HEK293T (cell line): Measurements from ENCODE around the gene TMEM131L.

Source experiments
- BHLHE40 ChIP-seq: fragments of 450-650 bp; IDR thresholded peaks from 2 replicates; pipeline ENCODE4 v1.6.1; 2016; ENCODE audit warnings: mild to moderate bottlenecking, moderate library complexity, borderline replicate concordance
- CTBP1 ChIP-seq: fragments of 450-650 bp; IDR thresholded peaks from 2 replicates; pipeline ENCODE4 v1.6.1; 2016; ENCODE audit warnings: borderline replicate concordance
- FOXK2 ChIP-seq: fragments of 450-650 bp; IDR thresholded peaks from 2 replicates; pipeline ENCODE4 v1.6.1; 2016; ENCODE audit warnings: mild to moderate bottlenecking
- FOXM1 ChIP-seq: fragments of 450-650 bp; IDR thresholded peaks from 2 replicates; pipeline ENCODE4 v1.6.1; 2017; ENCODE audit warnings: mild to moderate bottlenecking, borderline replicate concordance
- HDGF ChIP-seq: fragments of 450-650 bp; IDR thresholded peaks from 2 replicates; pipeline ENCODE4 v1.6.1; 2017; ENCODE audit warnings: antibody characterized with exemption, borderline replicate concordance
- LEF1 ChIP-seq: fragments of 450-650 bp; IDR thresholded peaks from 2 replicates; pipeline ENCODE4 v1.6.1; 2017; ENCODE audit warnings: mild to moderate bottlenecking, borderline replicate concordance
- SP1 ChIP-seq: fragments of 450-650 bp; IDR thresholded peaks from 2 replicates; pipeline ENCODE4 v1.6.1; 2017
- TARDBP ChIP-seq: fragments of 450-650 bp; IDR thresholded peaks from 2 replicates; pipeline ENCODE4 v1.6.1; 2016

DNA sequence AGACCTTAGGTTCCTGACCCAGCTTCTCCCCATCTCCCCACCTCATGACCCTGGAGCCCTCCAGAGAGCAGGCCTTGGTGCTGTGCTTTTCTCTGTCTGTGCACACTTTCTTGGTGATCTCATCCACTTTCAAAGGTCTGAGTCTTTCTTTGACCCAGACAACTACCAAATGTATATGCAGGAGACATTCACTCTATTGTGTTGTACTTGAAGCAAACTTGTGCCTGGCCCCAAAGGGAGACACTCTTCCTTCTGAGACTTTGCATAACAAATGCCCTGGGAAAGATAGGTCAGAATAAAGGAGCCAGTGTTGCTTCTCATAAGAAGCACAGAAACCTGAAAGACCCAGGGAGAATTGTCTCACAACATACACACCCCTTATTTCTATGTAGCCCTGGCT is 163.6 kb downstream of the TMEM131L start:
- no peak for TF ChIP-seq HDGF
- no peak for TF ChIP-seq SP1
- TF ChIP-seq FOXM1: no peak
- no peak for TF ChIP-seq FOXK2
- no peak for TF ChIP-seq CTBP1
- no peak for TF ChIP-seq TARDBP
- TF ChIP-seq LEF1: no peak
- no peak for TF ChIP-seq BHLHE40
